ENCODE measurements around the gene KLHL10.
A peak's percentile ranks its signal among the peaks of the same experiment; 100 is the strongest.
"Not testable (repeated sequence)": the region's sequence is repeated elsewhere in the genome, so short reads cannot be mapped to it uniquely, and the experiment has no call there.

KLHL10 gene

GRCh38 chr17:41860254-41860931 is 22.8 kb downstream of the KLHL10 start:
- no peak for DNase-seq

DNA sequence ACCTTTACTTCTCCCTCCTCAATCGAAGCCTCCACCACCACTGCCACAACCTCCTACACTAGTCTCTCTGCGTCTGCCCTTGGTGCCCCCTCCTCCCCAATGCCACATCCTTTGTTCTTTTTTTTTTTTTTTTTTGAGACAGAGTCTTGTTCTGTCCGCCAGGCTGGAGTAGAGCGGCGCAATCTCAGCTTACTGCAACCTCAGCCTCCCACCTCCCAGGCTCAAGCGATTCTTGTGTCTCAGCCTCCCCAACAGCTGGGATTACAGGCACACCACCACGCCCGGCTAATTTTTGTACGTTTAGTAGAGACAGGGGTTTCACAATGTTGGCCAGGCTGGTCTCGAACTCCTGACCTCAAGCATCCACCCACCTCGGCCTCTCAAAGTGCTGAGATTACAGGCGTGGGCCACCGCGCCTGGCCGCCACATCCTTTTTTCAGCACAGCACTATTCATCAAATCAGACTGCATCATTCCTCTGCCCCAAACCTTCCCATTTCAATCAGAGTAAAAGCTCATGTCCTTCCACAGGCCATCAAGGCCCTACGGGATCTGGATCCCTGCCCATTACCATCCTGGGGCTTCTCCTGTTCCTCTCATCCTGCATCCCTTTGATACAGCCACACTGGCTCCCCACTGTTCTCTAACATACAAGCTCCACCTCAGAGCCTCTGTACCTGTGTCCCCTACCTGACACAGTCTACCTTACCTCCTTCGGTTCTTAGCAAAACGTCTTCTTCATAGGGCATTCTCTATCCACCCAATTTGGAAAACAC is 25.6 kb downstream of the KLHL10 start:
- DNase-seq, result no peak

DNA sequence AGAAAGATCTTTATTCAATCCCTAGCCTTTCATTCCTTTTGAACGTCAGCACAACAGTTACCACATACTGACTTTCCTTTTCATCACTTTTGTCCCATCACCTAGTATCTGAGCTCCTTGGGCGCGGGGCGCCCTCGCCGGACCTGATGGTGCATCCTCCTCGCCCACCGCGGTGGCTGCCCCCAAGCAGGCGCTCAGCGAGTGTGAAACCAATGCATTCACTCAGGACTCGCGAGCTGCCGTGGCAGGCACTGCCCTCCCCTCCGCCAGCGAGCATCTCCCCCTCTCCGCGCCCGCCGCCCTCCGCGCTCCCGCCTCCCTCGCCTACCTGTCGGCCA is 26.8 kb downstream of the KLHL10 start:
- DNase-seq, result peak; percentile 13

- peak; percentile 75 for DNase-seq
These were observed 27.4 kb downstream of the KLHL10 start, which contains the start of gene KLHL11 for GRCh38 chr17:41864836-41865595. KLHL11 (minus strand) TSS chr17:41865423; CDS start chr17:41865370, 53 bp downstream.

DNA sequence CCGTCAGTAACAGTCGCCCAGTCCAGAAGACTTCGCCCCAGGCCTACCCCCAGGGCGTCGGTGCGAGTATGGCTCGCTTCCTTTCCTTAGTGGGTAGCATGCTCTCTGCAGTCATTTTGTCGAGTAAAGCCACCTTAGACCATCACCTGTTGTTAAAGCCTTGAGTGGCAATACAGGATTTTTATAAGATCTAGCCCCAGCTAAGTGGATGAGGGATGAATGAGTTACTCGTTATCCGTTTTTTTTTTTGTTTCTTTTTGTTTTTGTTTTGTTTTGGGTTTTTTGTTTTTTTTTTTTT is 27.9 kb downstream of the KLHL10 start:
- DNase-seq, result no peak

- no peak for DNase-seq
These were observed 30.9 kb downstream of the KLHL10 start for GRCh38 chr17:41868568-41868967.

DNA sequence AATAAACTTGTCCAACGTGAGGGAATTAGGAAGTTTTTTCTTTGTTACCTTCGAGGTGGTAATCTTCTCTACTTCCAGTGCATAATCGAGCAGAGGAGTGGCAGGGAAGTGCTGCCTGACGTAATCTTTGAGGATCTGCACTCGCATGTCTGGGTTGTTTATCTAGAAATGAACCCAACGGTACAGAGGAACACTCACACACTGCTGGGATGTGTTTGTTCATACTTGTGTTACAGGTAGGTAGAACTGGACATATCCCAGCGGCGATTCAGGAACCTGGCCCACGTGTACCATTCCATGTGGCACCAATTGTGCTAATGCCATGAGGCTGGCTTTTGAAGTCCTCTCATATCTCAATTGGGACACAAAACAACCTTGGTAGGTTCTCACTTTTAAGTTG is 31.8 kb downstream of the KLHL10 start:
- no peak for DNase-seq

GRCh38 chr17:41870097-41870496 is 32.5 kb downstream of the KLHL10 start:
- DNase-seq, result no peak

GRCh38 chr17:41870627-41871026 is 33.0 kb downstream of the KLHL10 start:
- DNase-seq, result peak; percentile 12

DNA sequence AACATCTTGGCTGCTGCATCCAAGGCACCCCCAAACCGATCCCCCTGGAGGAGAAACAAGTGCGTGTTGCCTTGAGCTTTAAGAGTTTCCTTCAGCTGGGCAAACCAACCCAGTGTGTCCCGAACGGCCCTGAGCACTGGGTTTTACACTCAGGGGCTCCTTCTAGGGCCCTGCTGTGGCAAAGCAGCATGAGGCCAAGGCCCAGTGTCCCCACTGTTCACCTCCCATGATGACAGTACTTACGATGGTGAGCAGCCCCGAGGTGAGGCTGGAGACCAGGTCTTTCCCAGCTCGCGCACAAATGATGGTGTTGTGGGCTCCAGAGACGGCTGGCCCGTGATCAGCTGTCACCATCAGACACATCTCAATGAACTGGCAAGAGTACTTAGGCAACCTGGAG is 34.2 kb downstream of the KLHL10 start:
- DNase-seq, result no peak

- DNase-seq, result no peak
These were observed 36.1 kb downstream of the KLHL10 start for GRCh38 chr17:41873559-41874292.

DNA sequence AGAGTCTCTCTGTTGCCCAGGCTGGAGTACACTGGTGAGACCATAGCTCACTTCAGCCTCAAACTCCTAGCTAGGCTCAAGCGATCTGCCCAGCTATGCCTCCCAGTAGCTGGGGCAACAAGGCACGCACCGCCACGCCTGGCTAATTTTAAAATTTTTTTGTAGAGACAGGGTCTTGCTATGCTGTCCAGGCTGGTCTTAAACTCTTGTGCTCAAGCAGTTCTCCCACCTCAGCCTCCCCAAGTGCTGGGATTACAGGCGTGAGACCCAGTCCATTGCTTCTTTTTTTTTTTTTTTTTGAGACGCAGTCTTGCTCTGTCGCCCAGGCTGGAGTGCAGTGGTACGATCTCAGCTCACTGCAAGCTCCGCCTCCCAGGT is 36.7 kb downstream of the KLHL10 start:
- DNase-seq, result not testable (repeated sequence)

DNA sequence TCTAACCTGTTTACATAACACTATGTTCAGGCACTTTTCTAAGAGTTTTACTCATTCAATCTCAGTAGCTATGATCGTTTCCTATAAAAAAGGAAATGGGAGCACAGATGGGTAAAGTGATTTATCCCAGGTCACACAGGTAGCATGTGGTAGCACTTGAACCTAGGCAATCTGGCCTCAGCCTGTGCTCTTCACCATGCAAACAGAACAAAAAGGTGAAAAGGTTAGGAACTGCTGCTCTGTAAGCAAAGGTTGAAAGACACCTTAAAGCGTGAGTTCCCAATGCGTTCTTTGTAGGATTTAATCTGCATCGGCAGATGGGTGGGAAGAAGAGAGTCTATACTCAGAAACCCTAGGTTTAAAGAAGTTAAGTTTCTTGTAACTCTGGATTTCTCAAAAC is 42.5 kb downstream of the KLHL10 start:
- no peak for DNase-seq

DNA sequence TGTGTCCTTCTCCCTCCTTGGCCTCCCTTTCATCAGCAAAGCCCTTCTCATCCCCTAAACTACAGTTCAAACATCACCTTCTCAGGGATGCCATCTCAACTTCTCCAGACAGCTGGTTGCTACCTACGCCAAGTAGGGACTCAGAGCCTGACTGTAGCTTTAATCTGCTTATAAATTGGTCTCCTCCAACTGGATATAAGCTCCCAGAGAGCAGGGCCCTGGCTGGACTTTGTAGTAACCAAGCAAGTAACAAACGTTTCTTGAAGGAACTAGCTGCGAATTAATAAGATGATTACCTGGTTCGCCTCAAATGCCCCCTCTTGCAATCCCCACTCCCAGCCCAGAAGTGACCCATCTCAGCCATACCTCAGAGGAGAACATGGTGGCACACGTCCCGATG is 45.1 kb downstream of the KLHL10 start:
- DNase-seq, result no peak

- DNase-seq, result no peak
These were observed 48.1 kb downstream of the KLHL10 start for GRCh38 chr17:41885733-41886132.

GRCh38 chr17:41888332-41888965 is 50.8 kb downstream of the KLHL10 start:
- no peak for DNase-seq

- no peak for DNase-seq
These were observed 53.8 kb downstream of the KLHL10 start for GRCh38 chr17:41891135-41892020.

GRCh38 chr17:41892021-41892376 is 54.4 kb downstream of the KLHL10 start:
- no peak for DNase-seq

GRCh38 chr17:41893384-41893783 is 55.8 kb downstream of the KLHL10 start:
- DNase-seq, result no peak

DNA sequence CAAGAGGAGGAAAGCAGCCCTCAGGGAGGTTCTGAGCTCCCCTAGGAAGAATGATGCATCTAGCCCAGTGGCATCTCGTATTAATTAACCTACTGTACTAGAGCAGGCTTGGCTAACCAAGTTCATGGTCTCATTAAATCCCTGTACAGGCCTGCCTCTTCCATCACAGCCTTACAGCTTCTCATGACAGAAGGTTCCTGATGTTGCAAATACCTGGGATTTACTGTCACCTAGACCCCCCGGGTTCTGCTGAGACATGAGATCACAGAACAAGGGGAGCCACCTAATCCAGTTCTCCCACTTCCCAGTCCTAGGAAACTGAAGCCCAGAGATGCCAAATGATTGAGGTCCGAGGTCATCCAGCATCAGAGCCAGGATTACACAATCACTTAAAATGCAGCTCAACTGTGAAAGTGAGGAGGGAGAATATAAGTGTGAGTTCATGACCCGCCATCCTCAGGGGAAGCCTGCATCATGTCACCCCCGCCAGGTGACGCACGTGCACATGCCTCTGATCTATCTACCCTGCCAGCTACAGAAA is 57.2 kb downstream of the KLHL10 start:
- DNase-seq, result no peak

GRCh38 chr17:41895617-41896016 is 58.0 kb downstream of the KLHL10 start:
- no peak for DNase-seq

DNA sequence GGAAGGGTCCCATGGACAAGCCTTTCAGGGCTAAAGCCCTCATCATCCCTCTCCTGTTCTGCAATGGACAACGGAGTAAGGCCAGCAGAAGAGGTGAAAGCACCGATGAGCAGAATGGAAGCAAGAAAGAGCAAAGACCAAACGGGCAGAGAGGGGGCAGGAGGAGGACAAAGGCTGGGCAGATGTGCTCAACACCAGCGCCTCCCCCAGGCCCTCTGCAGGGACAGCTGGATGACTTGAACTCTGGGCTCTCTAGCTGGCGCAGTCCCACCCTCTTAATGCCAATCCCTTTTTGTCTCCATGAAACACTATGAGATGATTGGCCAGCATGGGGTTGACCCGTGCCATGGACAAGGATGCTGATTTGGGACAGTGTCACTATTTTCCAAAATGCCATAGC is 59.1 kb downstream of the KLHL10 start:
- DNase-seq, result no peak

All from NCI-H2029 (cell line).